Measurements from ENCODE around the gene HLA-DQB1.
"Not testable (repeated sequence)": the region's sequence is repeated elsewhere in the genome, so short reads cannot be mapped to it uniquely, and the experiment has no call there.

HLA-DQB1 gene

DNA sequence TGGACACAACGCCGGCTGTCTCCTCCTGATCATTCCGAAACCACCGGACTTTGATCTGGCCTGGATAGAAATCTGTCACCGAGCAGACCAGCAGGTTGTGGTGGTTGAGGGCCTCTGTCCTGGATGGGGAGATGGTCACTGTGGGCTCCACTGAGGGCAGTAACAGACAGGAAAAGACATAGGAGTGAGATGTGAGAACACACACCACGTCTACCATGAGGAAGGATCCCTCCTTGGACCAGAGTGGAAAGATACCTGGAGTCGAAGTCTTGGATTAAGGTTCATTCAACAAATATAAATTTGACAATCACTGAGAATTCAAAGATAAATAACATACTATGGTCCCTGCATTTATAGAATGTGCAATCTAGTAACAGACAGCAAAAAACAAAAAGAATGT lies 4.4 kb downstream of the HLA-DQB1 start:
- no peak for DNase-seq (ENCODE audit: low spot score)

GRCh38 chr6:32659856-32660595 lies 6.4 kb downstream of the HLA-DQB1 start:
- DNase-seq (ENCODE audit: low spot score): no peak

GRCh38 chr6:32658268-32658897 lies 8.1 kb downstream of the HLA-DQB1 start:
- DNase-seq (ENCODE audit: low spot score): no peak

- DNase-seq (ENCODE audit: low spot score): not testable (repeated sequence)
These were observed 8.6 kb downstream of the HLA-DQB1 start for GRCh38 chr6:32657819-32658218.

DNA sequence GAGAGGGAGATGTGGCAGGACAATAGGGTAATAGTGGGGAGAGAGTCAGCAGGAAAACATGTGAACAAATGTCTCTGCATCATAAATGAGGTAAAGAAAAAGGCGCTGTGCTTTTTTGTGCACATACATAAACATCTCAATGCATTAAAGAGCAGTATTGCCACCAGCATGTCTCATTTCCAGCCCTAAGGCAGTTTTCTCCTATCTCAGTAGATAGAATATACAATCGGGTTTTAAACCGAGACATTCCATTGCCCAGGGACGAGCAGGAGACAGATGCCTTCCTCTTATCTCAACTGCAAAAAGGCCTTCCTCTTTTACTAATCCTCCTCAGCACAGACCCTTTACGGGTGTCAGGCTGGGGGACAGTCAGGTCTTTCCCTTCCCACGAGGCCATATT lies 9.1 kb downstream of the HLA-DQB1 start:
- not testable (repeated sequence) for DNase-seq (ENCODE audit: low spot score)

GRCh38 chr6:32655203-32655710 lies 11.2 kb downstream of the HLA-DQB1 start:
- DNase-seq (ENCODE audit: low spot score): no peak

DNA sequence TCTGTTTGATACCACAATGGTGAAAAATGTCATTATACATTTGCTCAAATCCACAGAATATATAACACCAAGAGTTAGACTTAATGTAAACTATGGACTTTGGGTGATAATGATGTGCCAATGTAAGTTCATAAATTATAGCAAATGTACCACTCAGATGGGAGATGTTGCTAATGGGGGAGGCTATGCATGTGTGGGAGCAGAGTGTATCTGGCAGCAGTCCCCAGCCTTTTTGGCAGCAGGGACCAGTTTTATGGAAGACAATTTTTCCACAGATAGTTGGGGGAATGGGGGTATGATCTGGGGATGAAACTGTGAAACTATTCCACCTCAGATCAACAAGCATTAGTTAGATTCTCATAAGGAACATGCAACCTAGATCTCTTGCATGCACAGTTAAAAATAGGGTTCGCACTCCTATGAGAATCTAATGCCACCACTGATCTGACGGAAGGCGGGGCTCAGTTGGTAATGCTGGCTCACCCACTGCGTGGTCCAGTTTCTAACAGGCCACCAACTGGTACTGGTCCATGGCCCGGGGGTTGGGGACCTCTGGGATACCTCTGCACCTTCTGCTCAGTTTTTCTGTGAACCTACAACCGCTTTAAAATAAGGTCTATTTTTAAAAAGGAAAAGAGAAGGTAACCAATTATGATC lies 21.3 kb downstream of the HLA-DQB1 start:
- no peak for DNase-seq (ENCODE audit: low spot score)

- no peak for DNase-seq (ENCODE audit: low spot score)
These were observed 22.6 kb downstream of the HLA-DQB1 start for GRCh38 chr6:32643904-32644303.

DNA sequence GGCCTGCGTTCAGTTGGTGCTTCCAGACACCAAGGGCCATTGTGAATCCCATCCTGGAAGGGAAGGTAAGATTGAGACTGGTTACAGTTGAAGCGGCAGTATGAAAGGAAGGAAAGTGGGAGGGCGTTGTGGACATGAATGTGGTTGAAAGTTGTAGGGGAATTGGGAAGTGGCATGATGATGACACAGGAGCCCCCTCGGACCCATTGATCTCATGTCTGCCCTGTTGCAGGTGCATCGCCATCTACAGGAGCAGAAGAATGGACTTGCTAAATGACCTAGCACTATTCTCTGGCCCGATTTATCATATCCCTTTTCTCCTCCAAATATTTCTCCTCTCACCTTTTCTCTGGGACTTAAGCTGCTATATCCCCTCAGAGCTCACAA lies 23.7 kb downstream of the HLA-DQB1 start:
- no peak for DNase-seq (ENCODE audit: low spot score)

GRCh38 chr6:32641785-32642719 lies 24.4 kb downstream of the HLA-DQB1 start:
- not testable (repeated sequence) for DNase-seq (ENCODE audit: low spot score)

DNA sequence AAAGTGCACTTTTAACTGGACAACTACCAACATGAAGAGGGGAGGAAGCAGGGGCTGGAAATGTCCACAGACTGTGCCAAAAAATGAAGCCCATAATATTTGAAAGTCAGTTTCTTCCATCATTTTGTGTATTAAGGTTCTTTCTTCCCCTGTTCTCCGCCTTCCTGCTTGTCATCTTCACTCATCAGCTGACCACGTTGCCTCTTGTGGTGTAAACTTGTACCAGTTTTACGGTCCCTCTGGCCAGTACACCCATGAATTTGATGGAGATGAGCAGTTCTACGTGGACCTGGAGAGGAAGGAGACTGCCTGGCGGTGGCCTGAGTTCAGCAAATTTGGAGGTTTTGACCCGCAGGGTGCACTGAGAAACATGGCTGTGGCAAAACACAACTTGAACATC lies 25.3 kb downstream of the HLA-DQB1 start:
- no peak for DNase-seq (ENCODE audit: low spot score)

GRCh38 chr6:32639440-32640394 lies 26.7 kb downstream of the HLA-DQB1 start:
- no peak for DNase-seq (ENCODE audit: low spot score)

DNA sequence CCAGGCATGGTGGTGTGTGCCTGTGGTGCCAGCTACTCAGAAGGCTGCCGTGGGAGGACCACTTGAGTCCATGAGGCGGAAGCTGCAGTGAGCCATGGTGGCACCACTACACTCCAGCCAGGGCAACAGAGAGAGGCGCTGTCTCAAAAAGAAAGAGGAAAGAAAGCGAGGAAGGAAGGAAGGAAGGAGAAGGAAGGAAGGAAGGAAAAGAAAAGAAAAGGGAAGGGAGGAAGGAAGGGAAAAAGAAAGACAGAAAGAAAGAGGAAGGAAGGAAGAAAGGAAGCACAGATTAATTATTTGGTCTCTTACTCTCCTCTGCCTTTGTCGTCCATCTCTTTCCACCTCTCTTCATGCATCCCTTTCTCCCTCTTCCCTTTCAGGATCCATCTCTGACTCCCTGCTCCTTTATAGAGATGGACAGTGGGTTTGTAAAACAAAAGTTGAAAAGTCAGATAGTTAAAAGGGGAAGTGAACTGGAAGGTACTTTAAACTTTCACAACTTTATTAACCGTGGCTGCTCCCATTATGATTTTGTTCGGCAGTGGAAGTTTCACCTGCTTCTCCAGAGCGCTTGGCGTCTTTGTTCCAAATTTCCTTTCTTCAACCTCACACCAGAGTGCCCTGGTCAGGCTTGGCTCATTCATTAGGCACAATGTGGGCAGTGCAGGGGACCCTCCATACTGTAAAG lies 27.8 kb downstream of the HLA-DQB1 start:
- no peak for DNase-seq (ENCODE audit: low spot score)

DNA sequence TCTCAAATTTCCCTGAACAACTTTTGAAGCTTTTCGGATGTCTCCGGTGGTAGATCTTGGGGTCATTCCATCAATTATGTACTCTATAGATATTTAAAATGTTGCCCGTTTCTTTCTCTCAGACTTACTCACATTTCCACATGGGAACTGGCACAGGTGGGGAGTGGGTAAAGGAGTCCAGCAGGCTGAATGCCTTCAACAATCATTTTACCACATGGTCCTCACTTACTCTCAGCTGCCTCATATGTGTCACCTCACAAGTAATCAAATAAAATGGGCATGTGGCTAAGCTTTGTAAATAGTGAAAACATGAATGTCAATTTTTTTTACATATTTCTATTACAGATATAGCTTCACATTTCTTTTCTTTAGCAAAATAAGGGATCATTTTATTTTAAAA lies 28.6 kb downstream of the HLA-DQB1 start:
- no peak for DNase-seq (ENCODE audit: low spot score)

DNA sequence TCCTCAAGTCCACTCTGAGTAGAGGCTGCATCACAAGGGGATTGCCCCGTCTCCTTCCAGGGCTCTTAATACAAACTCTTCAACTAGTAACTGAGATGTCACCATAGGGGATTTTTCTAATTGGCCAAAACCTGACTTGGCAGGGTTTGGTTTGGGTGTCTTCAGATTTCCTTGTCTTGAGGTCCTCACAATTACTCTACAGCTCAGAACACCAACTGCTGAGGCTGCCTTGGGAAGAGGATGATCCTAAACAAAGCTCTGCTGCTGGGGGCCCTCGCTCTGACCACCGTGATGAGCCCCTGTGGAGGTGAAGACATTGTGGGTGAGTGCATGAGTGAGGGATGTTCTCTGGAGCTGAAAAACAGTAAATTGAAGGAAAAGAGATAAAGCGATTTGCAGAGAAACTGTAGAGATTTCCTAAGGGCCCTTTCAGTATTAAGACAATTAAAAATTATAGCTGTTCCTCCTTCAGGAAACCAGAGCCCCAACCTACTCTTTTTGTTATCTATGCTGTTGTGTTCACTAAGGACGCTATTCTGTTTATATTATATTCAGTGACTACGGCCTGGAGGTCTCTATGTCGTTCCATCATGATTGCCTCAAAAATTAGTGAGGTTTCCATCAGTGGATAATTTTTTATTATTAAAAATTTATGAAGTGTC lies 29.1 kb downstream of the HLA-DQB1 start, which contains the start of gene HLA-DQA1:
TSS of gene HLA-DQA1 (plus strand) at position 188 of the 662 bp plus-strand sequence. CDS start at position 241, 53 bp downstream.
- DNase-seq (ENCODE audit: low spot score): peak; percentile 62

- no peak for DNase-seq (ENCODE audit: low spot score)
These were observed 30.8 kb downstream of the HLA-DQB1 start for GRCh38 chr6:32635526-32636123.

GRCh38 chr6:32629793-32630192 lies 36.7 kb downstream of the HLA-DQB1 start:
- DNase-seq (ENCODE audit: low spot score): not testable (repeated sequence)

- DNase-seq (ENCODE audit: low spot score): peak; percentile 56
These were observed 38.6 kb downstream of the HLA-DQB1 start for GRCh38 chr6:32627831-32628230.

GRCh38 chr6:32627249-32627648 lies 39.2 kb downstream of the HLA-DQB1 start:
- no peak for DNase-seq (ENCODE audit: low spot score)
